Sigmoid colon (tissue), 7 donors: ENCODE results near the gene BBS12. TPM values are rescaled to one million over a fixed set of nuclear protein-coding genes. Genes with fewer than 3 reads are reported as not detected.

Experiments
- DNase-seq: peaks from one replicate; pipeline ENCODE4 v3.0.0-alpha.2; 2019
- H3K27ac ChIP-seq, 4 donors: fragments of 200-600 bp; sonication (generic); one replicate each; pipeline ENCODE4 v1.5.1; 2016 to 2019; ENCODE audit warnings: mild to moderate bottlenecking in 1 of 4
- H3K27me3 ChIP-seq, 3 donors: fragments of 200-600 bp; sonication (generic); one replicate each; pipeline ENCODE4 v1.5.1; 2019; ENCODE audit warnings: mild to moderate bottlenecking in 1 of 3
- H3K36me3 ChIP-seq, 4 donors: fragments of 200-600 bp; sonication (generic); one replicate each; pipeline ENCODE4 v1.5.1; 2016 to 2019
- H3K4me1 ChIP-seq, 4 donors: fragments of 200-600 bp; sonication (generic); one replicate each; pipeline ENCODE4 v1.5.1; 2017 to 2019
- H3K4me3 ChIP-seq, 4 donors: fragments of 200-600 bp; sonication (generic); one replicate each; pipeline ENCODE4 v1.5.1; 2017 to 2019; ENCODE audit warnings: mild to moderate bottlenecking in 2 of 4, moderate library complexity in 1 of 4
- H3K9me3 ChIP-seq, 4 donors: fragments of 200-600 bp in 3 of 4; sonication (generic) in 3 of 4; one replicate each; pipeline versions ENCODE4 v1.5.1 to v1.6.1; 2013 to 2019
- CTCF ChIP-seq, 4 experiments: fragments of 450-650 bp in 3 of 4; fragments of 200-600 bp in 1 of 4; IDR thresholded peaks; one replicate each; pipeline ENCODE4 v1.5.1; 2016 to 2019; ENCODE audit warnings: antibody characterized with exemption in 4 of 4, mild to moderate bottlenecking in 3 of 4, moderate library complexity in 2 of 4
- EP300 ChIP-seq, 4 donors: sonication (generic); formaldehyde crosslinking; IDR thresholded peaks; one replicate each; pipeline ENCODE4 v1.6.1; 2017; ENCODE audit warnings: antibody characterized with exemption in 4 of 4
- POLR2A ChIP-seq, 2 donors: fragments of 450-650 bp; IDR thresholded peaks; one replicate each; pipeline ENCODE4 v1.6.1; 2016; ENCODE audit warnings: antibody characterized with exemption in 2 of 2, mild to moderate bottlenecking in 2 of 2, moderate library complexity in 2 of 2
- POLR2AphosphoS5 ChIP-seq, 4 donors: sonication (generic); formaldehyde crosslinking; IDR thresholded peaks; one replicate each; pipeline ENCODE4 v1.6.1; 2017; ENCODE audit warnings: antibody characterized with exemption in 4 of 4
- WGBS, 2 donors: extraction: QIAGEN DNeasy Blood & Tissue Kit; methylation state at CpG; one replicate each; pipeline ENCODE4 v1.1.7; 2013; 5-methylcytosine and 5-hydroxymethylcytosine counted together
- intact Hi-C: fragments of 100-400 bp; cut with DNase I; formaldehyde crosslinking; loops from one replicate; pipeline ENCODE4 v1.15.1; 2023
- polyA plus RNA-seq, 3 donors: library from polyadenylated mRNA; stranded (reverse); fragments of 200-250 nt; gene quantifications; one replicate each; pipeline ENCODE4 v1.2.3, GENCODE V29; 2013
- total RNA-seq, 4 donors: library from RNA; depleted of rRNA; stranded (reverse); fragments of >200 nt; gene quantifications; one replicate each; pipeline ENCODE4 v1.1.0, GENCODE V29; 2016
- donor health status: healthy with polysubstance abuse.
- donor health status: Bipolar disorder and iron deficiency.
- donor health status: healthy.

The BBS12 gene
- total and polyA plus RNA-seq, 7 donors: 1.8 to 5.1 (median 3.4) TPM

GRCh38 chr4:122710434-122711308 is 21.8 kb upstream of the BBS12 start:
- Histone ChIP-seq H3K9me3 (no peaks in the 10 kb centered on the region), H3K36me3 (no peaks in the 10 kb centered on the region), H3K27ac (no peak overlapping the region), H3K27me3 (no peaks in the 10 kb centered on the region), H3K4me3 (no peak overlapping the region), H3K4me1 (no peaks in the 10 kb centered on the region)
- TF ChIP-seq POLR2A (IDR thresholded peaks at IDR 0.05) (no peak), POLR2AphosphoS5 (IDR thresholded peaks at IDR 0.05) (no peak), CTCF (IDR thresholded peaks at IDR 0.05) (no peak), EP300 (IDR thresholded peaks at IDR 0.05) (no peak)
- intact Hi-C loops: no loop called here
- 74 to 85% methylated on average over 9 of the region's 9 CpGs for WGBS, 2 donors
- no peak for DNase-seq

GRCh38 chr4:122711919-122712318 is 20.6 kb upstream of the BBS12 start:
- no peaks in the 10 kb centered on the region for H3K36me3 ChIP-seq
- TF ChIP-seq POLR2A (IDR thresholded peaks at IDR 0.05): no peak
- TF ChIP-seq CTCF (IDR thresholded peaks at IDR 0.05): no peak
- no peak for TF ChIP-seq POLR2AphosphoS5 (IDR thresholded peaks at IDR 0.05)
- TF ChIP-seq EP300 (IDR thresholded peaks at IDR 0.05): no peak
- DNase-seq: no peak
- H3K4me1 ChIP-seq: no peaks in the 10 kb centered on the region
- H3K27ac ChIP-seq: no peak overlapping the region
- intact Hi-C loops: no loop called here
- no peaks in the 10 kb centered on the region for H3K27me3 ChIP-seq
- no peak overlapping the region for H3K4me3 ChIP-seq
- H3K9me3 ChIP-seq: no peaks in the 10 kb centered on the region

- no peak for DNase-seq
- Histone ChIP-seq H3K27ac (no peak overlapping the region), H3K9me3 (no peaks in the 10 kb centered on the region), H3K27me3 (no peaks in the 10 kb centered on the region), H3K4me3 (no peak overlapping the region), H3K36me3 (no peaks in the 10 kb centered on the region), H3K4me1 (no peaks in the 10 kb centered on the region)
- 94 to 95% methylated on average over 4 of the region's 4 CpGs for WGBS, 2 donors
- intact Hi-C loops: no loop called here
- TF ChIP-seq CTCF (IDR thresholded peaks at IDR 0.05): no peak
- TF ChIP-seq EP300 (IDR thresholded peaks at IDR 0.05): no peak
- no peak for TF ChIP-seq POLR2AphosphoS5 (IDR thresholded peaks at IDR 0.05)
- no peak for TF ChIP-seq POLR2A (IDR thresholded peaks at IDR 0.05)
These were observed 19.7 kb upstream of the BBS12 start for GRCh38 chr4:122712782-122713181.

GRCh38 chr4:122715221-122715620 is 17.3 kb upstream of the BBS12 start:
- H3K4me1 ChIP-seq: no peaks in the 10 kb centered on the region
- intact Hi-C loops: loop anchor here (5.0 kb wide), 1 partner anchor 113 kb away; no protein-coding TSS in a partner anchor
- WGBS, 2 donors: 43 to 49% methylated on average over 5 of the region's 5 CpGs

More at GRCh38 chr4:122715221-122715620, 17.3 kb upstream of the BBS12 start:
- TF ChIP-seq CTCF (IDR thresholded peaks at IDR 0.05) (no peak), POLR2A (IDR thresholded peaks at IDR 0.05) (no peak)
- no peaks in the 10 kb centered on the region for H3K9me3 ChIP-seq
- no peaks in the 10 kb centered on the region for H3K36me3 ChIP-seq
- DNase-seq: no peak
- no peak overlapping the region for H3K27ac ChIP-seq
- H3K4me3 ChIP-seq: no peak overlapping the region
- H3K27me3 ChIP-seq: no peaks in the 10 kb centered on the region
